K562 (cell line): ENCODE results near the gene ELK1. TPM values are rescaled to one million over a fixed set of nuclear protein-coding genes. Genes with fewer than 3 reads are reported as not detected.

Experiments used
- ATF7 ChIP-seq: fragments of 450-650 bp; IDR thresholded peaks from 2 replicates; pipeline ENCODE4 v1.7.1; 2014; ENCODE audit warnings: mild to moderate bottlenecking, moderate library complexity
- HDAC3 ChIP-seq: fragments of 450-650 bp; IDR thresholded peaks from 2 replicates; pipeline ENCODE4 v1.6.1; 2018; ENCODE audit warnings: borderline replicate concordance, mild to moderate bottlenecking, moderate library complexity; ENCODE audit not compliant: partially characterized antibody
- RBM25 ChIP-seq: fragments of 200-400 bp; formaldehyde crosslinking; IDR thresholded peaks from 2 replicates; pipeline ENCODE4 v1.6.1; 2018; ENCODE audit warnings: low read length, low read depth, moderate library complexity; ENCODE audit not compliant: severe bottlenecking
- TRIM25 ChIP-seq: fragments of 450-650 bp; IDR thresholded peaks from 2 replicates; pipeline ENCODE4 v1.7.0; 2016; ENCODE audit warnings: borderline replicate concordance
- UBTF ChIP-seq, 2 experiments: IDR thresholded peaks; 2 replicates each; pipeline ENCODE4 v1.6.1; 2012; ENCODE audit warnings: improper control_type of control experiment in 2 of 2, low read depth in 2 of 2, low read length in 2 of 2, borderline replicate concordance in 1 of 2
- ZNF57 ChIP-seq: fragments of 450-650 bp; formaldehyde crosslinking; IDR thresholded peaks from 2 replicates; pipeline ENCODE4 v1.4.0; 2020; ENCODE audit warnings: mild to moderate bottlenecking, moderate library complexity
- ZNF717 ChIP-seq: fragments of 250-450 bp; sonication (Bioruptor Pico); IDR thresholded peaks from 2 replicates; pipeline ENCODE4 v1.5.0; 2021
- ZSCAN29 ChIP-seq: fragments of 450-650 bp; IDR thresholded peaks from 2 replicates; pipeline ENCODE4 v1.6.1; 2017
- polyA plus RNA-seq, 8 experiments: library from polyadenylated mRNA; depleted of rRNA in 4 of 8; stranded (reverse) in 5 of 8; unstranded in 3 of 8; fragments of >200 nt; fragmentation: Nextera tagmentation in 2 of 8; fragmentation: Illumina TruSeq in 1 of 8; extraction: Ambion mirVana in 2 of 8; extraction: Trizol in 1 of 8; gene quantifications; 2 replicates each; pipeline versions ENCODE4 v1.2.1 to v1.2.3, GENCODE V29; 2011 to 2014; ENCODE audit warnings: inconsistent platforms in 1 of 8, missing spikeins in 1 of 8
- total RNA-seq, 7 experiments: library from RNA; depleted of rRNA in 6 of 7; stranded (reverse); fragments of >200 nt in 6 of 7; fragmentation: Illumina TruSeq in 2 of 7; extraction: Trizol in 2 of 7; gene quantifications; 2 replicates each; pipeline versions ENCODE4 v1.2.1 to v1.2.3, GENCODE V29; 2011 to 2021; ENCODE audit warnings: low replicate concordance in 1 of 7

The ELK1 gene
- total and polyA plus RNA-seq, 9 of the 15 experiments (the other 6 are each of a cell fraction or from before 2014, with no cell fraction given), result 4.4 to 74.9 (median 26.5) TPM

GRCh38 chrX:47634871-47635575 lies 15.3 kb downstream of the ELK1 start (continued):
- TF ChIP-seq HDAC3, result no peak
- TF ChIP-seq ZSCAN29, result no peak
- TF ChIP-seq ZNF717 (CRISPR knock-in tag), result no peak
- TF ChIP-seq ATF7, result no peak
- TF ChIP-seq RBM25, result no peak
- TF ChIP-seq ZNF57, result no peak
- TF ChIP-seq TRIM25, result no peak
- no peak for TF ChIP-seq UBTF (IDR thresholded peaks at IDR 0.05; ENCODE audit: borderline replicate concordance in 1 of 2, low read depth in 2 of 2, low read length in 2 of 2)
